NCI-H2196 treated with DMSO at 0.1 percent for 48 hours (cell line): ENCODE data around the gene HK2.

ENCODE experiments used
- DNase-seq: peaks from one replicate; lab custom pipeline; 2025; ENCODE audit not compliant: unreplicated experiment; lab: John Stamatoyannopoulos, UW

HK2 gene

GRCh38 chr2:74930811-74931486 lies 97.0 kb downstream of the HK2 start:
- DNase-seq = no peak

DNA sequence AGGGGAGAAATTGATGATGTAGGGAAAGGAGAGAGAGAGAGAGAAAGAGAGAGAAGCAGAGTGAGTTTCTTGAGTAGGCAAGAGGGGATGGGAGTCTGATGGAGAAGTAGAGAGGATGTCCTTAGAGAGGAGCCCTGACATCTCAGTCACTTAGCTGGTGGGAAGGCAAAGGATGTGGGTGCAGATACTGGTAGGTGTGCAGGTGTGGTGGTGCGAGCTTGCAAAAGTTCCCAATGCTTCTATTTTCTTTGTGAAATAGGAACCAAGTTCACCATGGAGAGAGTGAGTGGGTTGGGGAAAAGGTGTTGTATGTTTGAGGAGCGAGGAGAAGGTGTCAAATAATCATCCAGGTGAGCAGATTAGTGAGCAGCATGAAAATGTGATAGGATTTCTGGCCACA lies 98.0 kb downstream of the HK2 start:
- DNase-seq = no peak

DNA sequence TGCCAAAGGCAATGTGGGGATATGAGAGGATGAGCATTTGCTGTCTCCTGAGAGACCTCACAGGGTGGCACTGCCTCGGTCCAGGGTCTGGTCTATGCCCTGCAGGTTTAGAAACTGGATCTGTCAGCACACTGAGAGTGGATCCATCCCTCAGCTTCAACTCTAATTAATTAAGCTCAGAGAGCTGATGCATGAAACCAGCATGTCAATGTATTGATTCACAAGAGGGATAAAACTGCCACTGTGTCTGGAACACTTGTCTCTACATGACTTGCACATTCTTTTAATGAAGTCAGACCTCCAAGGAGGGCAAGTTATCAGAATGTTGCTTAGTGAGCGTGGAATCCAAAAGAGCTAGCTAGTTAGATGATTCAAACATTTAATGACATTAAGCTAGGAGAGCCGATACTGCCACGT lies 102.1 kb downstream of the HK2 start:
- no peak for DNase-seq

DNA sequence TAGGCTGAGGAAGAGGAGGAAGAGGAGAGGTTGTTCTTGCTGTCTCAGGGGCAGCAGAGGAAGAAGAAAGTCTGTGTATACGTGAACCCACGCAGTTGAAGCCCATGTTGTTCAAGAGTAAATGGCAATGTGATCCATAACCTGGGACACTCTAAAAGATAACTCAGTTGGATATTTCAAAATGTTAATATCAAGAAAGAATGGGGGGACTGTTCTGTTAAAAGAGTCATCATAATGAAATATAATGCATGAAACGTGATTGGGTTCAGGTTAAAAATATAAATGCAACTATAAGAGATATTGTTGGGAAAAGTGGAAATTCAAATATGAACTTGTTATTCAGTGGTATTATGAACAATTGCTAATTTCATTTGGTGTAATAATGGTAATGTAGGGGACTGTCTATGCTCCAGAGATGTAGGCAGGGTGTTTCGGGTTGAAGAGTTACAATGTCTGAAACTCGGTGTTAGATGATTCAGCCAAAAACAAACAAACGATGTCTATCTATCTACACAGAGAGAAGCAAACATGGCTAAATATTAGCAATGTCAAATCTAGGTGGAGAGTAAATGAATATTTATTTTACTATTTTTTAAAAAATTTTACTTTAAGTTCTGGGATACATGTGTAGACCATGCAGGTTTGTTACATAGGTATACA lies 103.4 kb downstream of the HK2 start:
- DNase-seq = no peak

GRCh38 chr2:74938264-74938663 lies 104.3 kb downstream of the HK2 start:
- no peak for DNase-seq

GRCh38 chr2:74939919-74940812 lies 106.2 kb downstream of the HK2 start:
- DNase-seq = no peak

DNA sequence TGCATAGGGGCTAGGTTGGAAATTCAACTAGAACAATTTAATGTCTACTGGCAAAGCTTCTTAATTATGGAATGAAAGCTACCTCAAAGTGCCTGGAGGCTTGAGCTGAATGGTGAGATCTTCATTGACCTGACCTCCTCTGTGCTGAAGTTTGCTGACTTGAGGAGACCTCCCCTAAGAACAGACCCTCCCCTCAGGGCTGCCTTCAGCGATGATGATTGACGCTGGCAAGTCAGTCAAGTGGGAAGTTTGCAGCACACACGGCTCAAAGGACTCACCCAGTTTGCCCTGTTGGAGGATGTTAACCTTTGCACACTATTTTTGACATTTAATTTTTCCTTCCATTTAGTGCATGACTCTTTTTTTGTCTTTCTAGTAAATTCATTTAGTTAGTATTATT lies 107.4 kb downstream of the HK2 start:
- no peak for DNase-seq

- DNase-seq = no peak
Observed at GRCh38 chr2:74942263-74942662, 108.3 kb downstream of the HK2 start.
